SK-N-DZ (cell line): ENCODE measurements around the gene MED25.

ENCODE experiments used
- DNase-seq: peaks from one replicate; pipeline ENCODE4 v3.0.0-alpha.2; 2015; ENCODE audit warnings: low spot score

Gene MED25

GRCh38 chr19:49798574-49798973 lies 19.5 kb upstream of the MED25 start:
- DNase-seq, result no peak

GRCh38 chr19:49799271-49799797 lies 18.8 kb upstream of the MED25 start:
- no peak for DNase-seq

- no peak for DNase-seq
Observed at GRCh38 chr19:49799798-49800376, 18.2 kb upstream of the MED25 start.

- no peak for DNase-seq
Observed at GRCh38 chr19:49800771-49801170, 17.3 kb upstream of the MED25 start.

GRCh38 chr19:49801401-49801888 lies 16.6 kb upstream of the MED25 start:
- DNase-seq, result no peak

GRCh38 chr19:49801966-49802661 lies 16.0 kb upstream of the MED25 start:
- DNase-seq, result peak; percentile 86

GRCh38 chr19:49802836-49803528 lies 15.1 kb upstream of the MED25 start:
- no peak for DNase-seq

- DNase-seq, result no peak
Observed at GRCh38 chr19:49803529-49803856, 14.6 kb upstream of the MED25 start.

GRCh38 chr19:49805822-49806619 lies 12.1 kb upstream of the MED25 start:
- no peak for DNase-seq

- no peak for DNase-seq
Observed at GRCh38 chr19:49806620-49806959, 11.5 kb upstream of the MED25 start.

- DNase-seq, result no peak
Observed at GRCh38 chr19:49807058-49807903, 10.8 kb upstream of the MED25 start.

GRCh38 chr19:49807904-49808675 lies 10.0 kb upstream of the MED25 start:
- DNase-seq, result no peak

- DNase-seq, result peak; percentile 67
Observed at GRCh38 chr19:49808711-49809159, 9.4 kb upstream of the MED25 start.

- no peak for DNase-seq
Observed at GRCh38 chr19:49809160-49809940, 8.7 kb upstream of the MED25 start.

GRCh38 chr19:49809941-49810389 lies 8.1 kb upstream of the MED25 start:
- DNase-seq, result no peak

- DNase-seq, result no peak
Observed at GRCh38 chr19:49811328-49811727, 6.8 kb upstream of the MED25 start.

- no peak for DNase-seq
Observed at GRCh38 chr19:49812452-49812996, 5.6 kb upstream of the MED25 start.

- peak; percentile 97 for DNase-seq
Observed at GRCh38 chr19:49812997-49813861, 4.9 kb upstream of the MED25 start, which contains the start of gene FUZ. FUZ (minus strand) TSS chr19:49813292; CDS start chr19:49813106, 186 bp downstream.
